A673 (cell line): ENCODE results near the gene FARP2.

Source experiments
- CTCF ChIP-seq: fragments of 300-800, 200-600 bp; sonication (generic); conservative IDR thresholded peaks from 2 replicates; pipeline ENCODE4 v1.5.1; 2017; ENCODE audit warnings: low read depth, mild to moderate bottlenecking, antibody characterized with exemption, low read length, moderate library complexity, mixed read lengths
- EZH2 ChIP-seq: fragments of 200-600 bp; sonication (generic); IDR thresholded peaks from 2 replicates; pipeline ENCODE4 v1.6.1; 2017; ENCODE audit warnings: borderline replicate concordance, low read depth, mild to moderate bottlenecking, mixed read lengths, antibody characterized with exemption, low read length; ENCODE audit not compliant: poor library complexity, severe bottlenecking

DNA sequence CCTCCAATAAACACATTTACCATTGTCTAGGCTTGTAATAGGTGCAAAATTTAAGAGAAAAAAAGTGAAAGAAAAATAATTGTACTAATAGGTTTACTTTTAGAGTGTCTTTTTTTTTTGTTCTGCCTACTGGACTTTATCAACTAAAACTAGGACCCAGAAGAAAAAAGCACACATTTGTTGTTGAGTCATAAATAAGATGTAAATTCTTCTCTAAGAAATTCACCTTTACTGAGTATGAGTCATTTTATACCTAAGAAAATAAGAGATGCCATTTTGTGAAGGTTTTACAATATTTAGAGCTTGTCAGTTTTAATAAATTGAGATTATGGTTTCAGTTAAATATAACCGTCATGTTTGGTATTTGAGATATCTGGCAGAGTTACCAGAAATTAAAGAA lies 19.2 kb downstream of the FARP2 start:
- no peak for TF ChIP-seq CTCF
- TF ChIP-seq EZH2, result no peak
